Smooth muscle cell of trachea (primary cell): Measurements from ENCODE around the gene GABPB2. TPM values are rescaled to one million over a fixed set of nuclear protein-coding genes. Genes with fewer than 3 reads are reported as not detected.

Experiments
- total RNA-seq: library from RNA; depleted of rRNA; stranded (reverse); fragments of >200 nt; gene quantifications from 2 replicates; pipeline ENCODE4 v1.2.1, GENCODE V29; 2014

Gene GABPB2
- 14.0 and 23.7 TPM in 2 replicates for total RNA-seq

GRCh38 chr1:151070474-151071276, at the start of gene GABPB2:
Gene GABPB2, plus strand, starts transcription at chr1:151070761. Its CDS starts 17,429 bp downstream, at chr1:151088190.

DNA sequence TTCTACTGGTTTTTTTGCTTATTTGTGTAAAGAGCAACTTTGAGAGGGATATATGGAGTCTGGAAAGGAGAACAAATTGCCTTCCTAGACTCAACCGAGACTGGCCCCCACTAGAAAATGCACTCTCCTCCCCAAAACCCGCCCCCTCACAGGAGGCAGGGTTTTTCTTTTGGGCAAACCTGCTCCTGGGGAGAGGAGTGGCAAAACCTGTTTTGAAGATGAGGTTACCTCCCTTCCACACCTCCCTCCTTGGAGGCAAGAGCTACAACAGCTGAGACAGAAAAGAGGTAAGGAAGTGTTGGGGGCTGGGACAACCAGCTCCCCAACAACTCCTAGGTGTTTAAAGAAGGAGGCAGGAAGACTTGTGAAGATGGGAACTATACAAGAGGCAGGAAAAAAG, 34.2 kb upstream of the GABPB2 start, which contains the start of gene BNIPL:
Gene BNIPL (plus strand): TSS at position 231 of the 400 bp plus-strand sequence. CDS start 140 bp downstream, at position 371.

DNA sequence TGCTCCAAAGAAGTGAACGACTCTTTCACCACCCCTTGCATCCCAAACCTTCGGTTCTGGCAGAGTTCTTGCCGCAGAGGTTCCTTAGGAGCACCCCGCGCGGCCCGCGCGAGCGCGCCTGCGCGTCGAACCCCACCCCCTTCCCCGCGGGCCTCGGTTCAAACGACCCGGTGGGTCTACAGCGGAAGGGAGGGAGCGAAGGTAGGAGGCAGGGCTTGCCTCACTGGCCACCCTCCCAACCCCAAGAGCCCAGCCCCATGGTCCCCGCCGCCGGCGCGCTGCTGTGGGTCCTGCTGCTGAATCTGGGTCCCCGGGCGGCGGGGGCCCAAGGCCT, 23.0 kb upstream of the GABPB2 start, which contains the start of gene C1orf56:
Gene C1orf56 (plus strand): TSS at position 161 of the 334 bp plus-strand sequence. CDS start 97 bp downstream, at position 258.

DNA sequence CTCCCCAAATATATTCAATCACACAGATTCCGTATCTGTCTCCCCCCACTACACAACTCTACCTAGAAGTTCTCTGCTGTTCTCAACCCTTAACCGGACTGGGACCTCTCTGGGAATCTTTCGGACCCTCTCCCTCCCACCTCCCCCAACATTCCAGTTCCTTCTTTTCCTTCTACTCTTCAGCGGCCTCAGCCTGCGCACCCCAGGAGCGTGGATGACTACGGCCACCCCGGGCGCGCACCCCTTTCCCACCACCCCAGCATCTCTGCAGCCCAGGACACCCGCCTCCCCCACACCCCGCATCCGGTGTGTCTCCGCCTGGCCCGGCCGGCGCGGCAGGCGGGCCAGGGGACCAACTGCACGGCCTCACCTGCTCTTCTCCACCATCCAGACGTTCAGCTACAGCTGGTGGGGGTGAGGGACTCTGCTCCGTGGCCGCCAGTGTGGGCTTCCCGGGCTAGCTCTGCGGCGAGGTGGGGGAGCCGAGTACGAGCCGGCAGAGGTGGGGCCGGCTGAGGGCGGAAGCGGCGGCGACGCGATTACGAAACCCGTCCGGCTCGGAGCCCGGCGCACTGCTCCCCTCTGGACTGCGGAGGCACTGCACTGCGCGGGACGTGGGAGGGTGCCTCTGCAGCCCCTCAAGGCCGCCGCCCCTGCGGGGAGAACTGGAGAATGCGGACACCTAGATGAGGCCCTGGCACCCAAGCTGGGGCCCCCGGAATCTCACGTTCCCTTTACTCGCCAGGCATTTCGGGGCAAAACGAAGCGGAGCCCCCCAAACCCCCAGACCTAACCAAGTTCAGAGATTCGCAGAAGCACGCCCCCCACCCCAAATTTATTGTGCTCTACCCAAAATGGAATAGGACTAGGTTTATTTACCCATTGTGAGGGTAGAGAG, 11.2 kb upstream of the GABPB2 start, which contains the start of gene CDC42SE1:
Gene CDC42SE1 (minus strand): TSS at position 514 of the 898 bp plus-strand sequence. CDS start 3,892 bp downstream, outside the sequence.

GRCh38 chr1:151060007-151060656, 10.4 kb upstream of the GABPB2 start, which contains the start of gene MLLT11:
Gene MLLT11, plus strand, starts transcription at chr1:151060397. Its CDS starts 6,828 bp downstream, at chr1:151067225.

GRCh38 chr1:151146412-151147131, 76.0 kb downstream of the GABPB2 start, which contains the start of gene SEMA6C:
Gene SEMA6C, minus strand, starts transcription at chr1:151146631. Its CDS starts 4,010 bp downstream, at chr1:151142621.

GRCh38 chr1:151156515-151156819, 85.9 kb downstream of the GABPB2 start, which contains the start of gene TNFAIP8L2:
Gene TNFAIP8L2, plus strand, starts transcription at chr1:151156649. Its CDS starts 2,049 bp downstream, at chr1:151158698.

DNA sequence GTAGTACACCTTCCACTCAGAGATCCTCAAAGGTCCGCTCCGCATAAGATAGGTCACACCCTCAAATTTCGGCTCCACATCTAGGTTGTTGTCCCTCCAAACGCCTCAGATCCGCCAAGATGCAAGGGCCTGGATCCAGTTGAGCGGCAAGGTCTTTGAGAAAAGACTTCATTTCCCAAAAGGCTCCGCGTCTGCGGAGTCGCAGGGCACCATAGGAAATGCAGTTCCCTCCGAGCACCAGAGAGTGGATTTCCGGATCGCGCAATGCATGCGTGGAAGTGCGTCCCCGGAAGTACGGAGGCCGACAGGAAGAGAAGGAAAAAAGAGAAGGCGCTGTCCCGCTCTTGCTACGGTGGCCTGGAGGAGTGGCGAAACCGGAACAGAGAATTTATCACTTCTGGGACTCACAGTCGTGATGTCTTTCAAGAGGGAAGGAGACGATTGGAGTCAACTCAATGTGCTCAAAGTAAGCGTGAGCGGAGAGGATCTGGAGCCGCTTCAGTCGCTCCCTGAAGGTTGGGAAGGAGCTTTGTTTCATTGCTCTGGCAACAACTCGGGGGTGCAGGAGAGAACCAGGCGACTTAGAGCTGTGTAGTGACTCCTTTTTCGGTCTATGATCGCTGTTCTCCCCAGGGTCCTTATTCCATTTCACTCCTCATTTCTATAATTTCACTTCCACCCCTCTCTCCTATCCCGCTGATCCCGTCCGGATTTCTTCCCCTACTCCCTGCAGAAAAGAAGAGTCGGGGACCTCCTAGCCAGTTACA, 95.4 kb downstream of the GABPB2 start, which contains the start of the genes LYSMD1 and SCNM1:
Gene LYSMD1 (minus strand): TSS at position 165 of the 767 bp plus-strand sequence. CDS start 644 bp downstream, outside the sequence.
Gene SCNM1 (plus strand): TSS at position 407 of the 767 bp plus-strand sequence. CDS start 9 bp downstream, at position 416.

Other genes starting within 250 kb of the GABPB2 start
- gene ARNT, start 194.2 kb upstream of the GABPB2 start, total RNA-seq, result 46.3 and 54.3 TPM in 2 replicates
- gene CTXND2, start 183.6 kb upstream of the GABPB2 start, total RNA-seq, result not detected in 2 replicates
- 35.9 and 42.5 TPM in 2 replicates for gene SETDB1, start 144.4 kb upstream of the GABPB2 start, total RNA-seq
- 87.1 and 170 TPM in 2 replicates for gene CERS2, start 95.9 kb upstream of the GABPB2 start, total RNA-seq
- 0.17 and 0.29 TPM in 2 replicates for gene ANXA9, start 88.5 kb upstream of the GABPB2 start, total RNA-seq
- 13.4 and 15.0 TPM in 2 replicates for gene MINDY1, start 63.9 kb upstream of the GABPB2 start, total RNA-seq
- gene PRUNE1, start 62.3 kb upstream of the GABPB2 start, total RNA-seq, result 7.1 and 9.8 TPM in 2 replicates
- under 0.01 and 0.17 TPM in 2 replicates for gene BNIPL, start 34.2 kb upstream of the GABPB2 start, total RNA-seq
- gene C1orf56, start 23.0 kb upstream of the GABPB2 start, total RNA-seq, result 1.7 and 4.8 TPM in 2 replicates
- gene CDC42SE1, start 11.1 kb upstream of the GABPB2 start, total RNA-seq, result 36.5 and 40.7 TPM in 2 replicates
- 2.9 and 3.1 TPM in 2 replicates for gene MLLT11, start 10.4 kb upstream of the GABPB2 start, total RNA-seq
- 1.2 and 1.3 TPM in 2 replicates for gene SEMA6C, start 75.9 kb downstream of the GABPB2 start, total RNA-seq
- not detected in 2 replicates for gene TNFAIP8L2, start 85.9 kb downstream of the GABPB2 start, total RNA-seq
- 5.8 and 6.1 TPM in 2 replicates for gene LYSMD1, start 95.1 kb downstream of the GABPB2 start, total RNA-seq
- gene SCNM1, start 95.4 kb downstream of the GABPB2 start, total RNA-seq, result 21.8 and 27.5 TPM in 2 replicates
- gene TMOD4, start 105.2 kb downstream of the GABPB2 start, total RNA-seq, result 0.17 and 0.29 TPM in 2 replicates
- 37.9 and 50.6 TPM in 2 replicates for gene VPS72, start 119.4 kb downstream of the GABPB2 start, total RNA-seq
- 57.2 and 70.8 TPM in 2 replicates for gene PIP5K1A, start 127.8 kb downstream of the GABPB2 start, total RNA-seq
- 205 and 248 TPM in 2 replicates for gene PSMD4, start 184.0 kb downstream of the GABPB2 start, total RNA-seq
- 13.7 and 19.8 TPM in 2 replicates for gene ZNF687, start 211.5 kb downstream of the GABPB2 start, total RNA-seq